NCI-H1092 (cell line): Measurements from ENCODE around the gene CYFIP2.
"Not testable (repeated sequence)": the region's sequence is repeated elsewhere in the genome, so short reads cannot be mapped to it uniquely, and the experiment has no call there.

Source experiments
- DNase-seq: peaks from one replicate; lab custom pipeline; 2025; lab: John Stamatoyannopoulos, UW

The CYFIP2 gene

DNA sequence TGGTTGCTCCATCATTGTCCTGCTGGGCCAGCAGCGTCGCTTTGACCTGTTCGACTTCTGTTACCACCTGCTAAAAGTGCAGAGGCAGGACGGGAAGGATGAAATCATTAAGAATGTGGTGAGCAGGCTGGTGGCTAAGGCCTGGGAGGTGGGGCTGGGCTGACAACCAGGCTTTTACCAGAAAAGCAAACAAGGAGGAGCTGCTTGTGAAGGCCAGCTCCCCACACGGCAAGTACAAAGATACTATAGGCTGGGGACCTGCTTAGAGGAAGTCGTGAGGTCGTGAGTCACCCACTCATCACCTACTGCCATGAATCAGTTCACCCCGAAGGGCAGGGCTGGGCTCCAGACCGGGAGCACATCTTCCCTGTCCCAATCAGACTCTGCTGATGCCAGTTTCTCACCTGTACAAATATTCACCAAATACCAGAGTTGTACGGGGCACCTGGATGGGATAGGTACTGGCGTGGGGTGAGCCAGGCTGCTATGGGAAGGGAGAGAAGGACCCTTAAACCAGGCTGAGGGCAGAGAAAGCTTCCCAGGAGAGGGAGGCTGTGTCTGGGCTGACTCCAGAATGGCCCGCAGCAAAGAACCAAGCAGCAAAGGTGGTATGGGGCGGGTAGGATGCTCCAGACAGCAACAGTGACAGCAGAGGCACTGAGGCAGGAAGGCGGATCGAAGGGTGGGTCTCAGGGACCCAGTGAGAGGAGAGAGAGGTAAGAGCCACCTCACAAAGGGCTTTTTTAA lies 124.8 kb downstream of the CYFIP2 start:
- no peak for DNase-seq

DNA sequence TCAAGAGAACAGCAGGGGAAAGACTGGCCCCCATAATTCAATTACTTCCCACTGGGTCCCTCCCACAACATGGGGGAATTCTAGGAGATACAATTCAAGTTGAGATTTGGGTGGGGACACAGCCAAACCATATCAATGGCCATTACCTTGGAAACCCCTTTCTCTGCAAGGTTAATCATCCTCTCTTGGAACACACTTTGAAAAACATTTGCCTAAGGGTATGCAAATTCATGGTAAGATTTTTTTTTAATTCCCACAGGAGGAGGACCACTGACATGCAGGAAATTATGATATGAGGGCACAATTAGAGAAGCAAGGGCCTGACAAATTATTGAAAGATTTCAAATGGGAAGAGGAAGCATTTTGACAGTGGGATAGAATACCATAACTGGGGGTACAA lies 132.4 kb downstream of the CYFIP2 start:
- no peak for DNase-seq

GRCh38 chr5:157400741-157401495 lies 135.0 kb downstream of the CYFIP2 start:
- DNase-seq, result no peak

GRCh38 chr5:157415838-157416237 lies 149.9 kb downstream of the CYFIP2 start:
- DNase-seq, result no peak

DNA sequence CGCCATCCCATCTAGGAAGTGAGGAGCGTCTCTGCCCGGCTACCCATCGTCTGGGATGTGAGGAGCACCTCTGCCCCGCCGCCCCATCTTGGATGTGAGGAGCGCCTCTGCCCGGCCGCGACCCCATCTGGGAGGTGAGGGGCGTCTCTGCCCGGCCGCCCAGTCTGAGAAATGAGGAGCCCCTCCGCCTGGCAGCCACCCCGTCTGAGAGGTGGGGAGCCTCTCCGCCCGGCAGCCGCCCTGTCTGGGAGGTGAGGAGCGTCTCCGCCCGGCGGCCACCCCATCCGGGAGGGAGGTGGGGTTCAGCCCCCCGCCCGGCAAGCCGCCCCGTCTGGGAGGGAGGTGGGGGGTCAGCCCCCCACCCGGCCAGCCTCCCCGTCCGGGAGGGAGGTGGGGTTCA lies 153.6 kb downstream of the CYFIP2 start:
- not testable (repeated sequence) for DNase-seq

DNA sequence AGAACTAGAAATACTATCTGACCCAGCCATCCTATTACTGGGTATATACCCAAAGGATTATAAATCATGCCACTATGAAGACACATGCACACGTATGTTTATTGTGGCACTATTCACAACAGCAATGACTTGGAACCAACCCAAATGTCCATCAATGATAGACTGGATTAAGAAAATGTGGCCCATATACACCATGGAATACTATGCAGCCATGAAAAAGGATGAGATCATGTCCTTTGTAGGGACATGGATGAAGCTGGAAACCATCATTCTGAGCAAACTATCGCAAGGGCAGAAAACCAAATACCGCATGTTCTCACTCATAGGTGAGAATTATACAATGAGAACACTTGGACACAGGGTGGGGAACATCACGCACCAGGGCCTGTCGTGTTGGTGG lies 164.0 kb downstream of the CYFIP2 start:
- DNase-seq, result not testable (repeated sequence)

DNA sequence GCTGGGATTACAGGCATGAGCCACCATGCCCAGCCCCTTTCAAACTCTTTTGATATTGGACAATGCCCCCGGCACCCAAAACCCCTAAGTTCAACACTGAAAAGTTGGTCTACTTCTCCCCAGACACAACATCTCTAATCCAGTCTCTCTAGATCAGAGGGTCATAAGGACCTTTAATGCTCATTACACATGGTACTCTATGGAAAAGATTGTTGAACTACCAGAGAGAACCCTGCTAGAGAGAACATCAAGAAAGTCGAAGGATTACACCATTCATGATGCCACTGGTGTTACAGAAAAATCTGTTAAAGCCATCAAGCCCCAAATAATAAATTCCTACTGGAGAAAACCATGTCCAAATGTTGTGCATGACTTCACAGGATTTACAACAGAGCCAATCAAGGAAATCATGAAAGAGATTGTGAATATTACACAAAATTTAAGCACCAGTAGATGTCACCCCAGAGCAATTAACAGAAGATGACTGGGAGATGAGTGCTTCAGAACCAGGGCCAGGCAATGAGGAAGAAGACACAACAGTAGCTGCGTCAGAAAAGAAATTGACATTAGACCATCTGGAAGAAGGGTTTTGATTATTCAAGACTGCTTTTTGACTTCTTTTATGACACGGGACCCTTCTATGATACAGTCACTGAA lies 165.7 kb downstream of the CYFIP2 start:
- DNase-seq, result no peak

GRCh38 chr5:157434096-157434495 lies 168.2 kb downstream of the CYFIP2 start:
- no peak for DNase-seq

DNA sequence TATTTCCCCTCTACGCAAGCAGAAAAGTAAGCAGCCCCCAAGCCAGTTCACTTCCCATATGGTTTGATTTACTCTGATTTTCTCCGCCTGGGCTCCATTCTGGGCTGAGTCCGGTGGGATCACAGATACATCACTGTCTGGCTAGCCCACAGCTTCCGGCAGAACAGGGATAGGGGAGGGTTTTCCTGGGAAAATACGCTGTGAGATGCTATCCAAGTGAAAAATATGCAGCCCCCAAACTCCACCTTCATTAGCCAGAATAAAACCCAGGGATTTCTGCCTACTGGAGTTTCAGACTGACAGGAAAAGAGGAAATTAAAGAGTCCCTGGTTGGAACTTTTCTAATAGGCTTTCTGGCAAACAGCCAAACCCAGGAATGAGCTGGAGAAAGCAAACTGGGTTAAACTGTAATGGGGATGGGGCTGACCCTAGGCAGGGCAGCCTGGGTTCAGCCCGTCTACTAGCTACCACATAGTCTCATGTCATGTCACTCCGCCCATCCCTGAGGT lies 177.2 kb downstream of the CYFIP2 start:
- no peak for DNase-seq

DNA sequence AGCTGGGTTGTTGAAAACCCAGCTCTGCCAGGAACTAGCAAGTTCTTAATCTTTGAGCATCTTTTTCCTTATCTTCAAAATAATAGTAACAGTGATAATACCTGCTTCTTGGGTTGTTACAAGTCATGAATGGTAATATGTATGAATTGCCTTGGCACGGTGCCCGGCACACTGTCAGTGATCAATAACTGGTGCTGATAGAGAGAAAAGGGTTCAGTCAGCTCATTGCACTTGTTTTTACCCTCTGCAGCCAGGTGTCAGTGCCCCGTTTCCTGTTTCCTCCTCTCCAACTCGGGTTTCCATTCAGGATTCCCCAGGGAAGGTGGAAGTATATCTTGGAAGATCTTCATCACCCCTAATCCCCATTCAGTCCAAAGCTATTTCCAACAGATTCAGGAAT lies 178.3 kb downstream of the CYFIP2 start:
- no peak for DNase-seq
